Measurements from ENCODE around the gene MMD.

DNA sequence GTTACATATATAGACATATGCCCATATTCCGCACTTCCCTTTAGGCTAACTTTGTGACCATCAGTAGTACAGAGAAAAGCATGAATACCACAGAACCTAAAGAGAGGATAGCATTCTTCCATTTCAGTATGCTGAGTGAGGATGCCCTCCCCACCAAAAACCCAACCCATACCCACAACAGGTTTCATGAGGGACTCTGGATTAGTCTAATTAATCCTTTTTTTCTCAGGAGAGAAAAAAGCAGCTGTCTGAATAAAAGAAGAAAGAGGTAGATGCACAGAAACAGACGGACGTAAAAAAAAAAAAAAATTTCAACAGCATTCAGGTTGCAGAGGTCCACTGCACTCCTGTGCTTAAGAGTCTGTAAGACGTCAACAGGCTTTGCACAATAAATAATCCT, 6.7 kb downstream of the MMD start:
- TF ChIP-seq, protein P1, sequence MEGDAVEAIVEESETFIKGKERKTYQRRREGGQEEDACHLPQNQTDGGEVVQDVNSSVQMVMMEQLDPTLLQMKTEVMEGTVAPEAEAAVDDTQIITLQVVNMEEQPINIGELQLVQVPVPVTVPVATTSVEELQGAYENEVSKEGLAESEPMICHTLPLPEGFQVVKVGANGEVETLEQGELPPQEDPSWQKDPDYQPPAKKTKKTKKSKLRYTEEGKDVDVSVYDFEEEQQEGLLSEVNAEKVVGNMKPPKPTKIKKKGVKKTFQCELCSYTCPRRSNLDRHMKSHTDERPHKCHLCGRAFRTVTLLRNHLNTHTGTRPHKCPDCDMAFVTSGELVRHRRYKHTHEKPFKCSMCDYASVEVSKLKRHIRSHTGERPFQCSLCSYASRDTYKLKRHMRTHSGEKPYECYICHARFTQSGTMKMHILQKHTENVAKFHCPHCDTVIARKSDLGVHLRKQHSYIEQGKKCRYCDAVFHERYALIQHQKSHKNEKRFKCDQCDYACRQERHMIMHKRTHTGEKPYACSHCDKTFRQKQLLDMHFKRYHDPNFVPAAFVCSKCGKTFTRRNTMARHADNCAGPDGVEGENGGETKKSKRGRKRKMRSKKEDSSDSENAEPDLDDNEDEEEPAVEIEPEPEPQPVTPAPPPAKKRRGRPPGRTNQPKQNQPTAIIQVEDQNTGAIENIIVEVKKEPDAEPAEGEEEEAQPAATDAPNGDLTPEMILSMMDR (IDR thresholded peaks at IDR 0.05), result no peak
- no peak for TF ChIP-seq POLR2A (IDR thresholded peaks at IDR 0.05)
